C4-2B (cell line): ENCODE results near the gene PI4K2B.

Source experiments
- H3K27ac ChIP-seq: fragments of 450-650 bp; 2 replicates; pipeline ENCODE4 v1.5.1; 2017
- CTCF ChIP-seq: fragments of 450-650 bp; conservative IDR thresholded peaks from 2 replicates; pipeline ENCODE4 v1.5.1; 2017; ENCODE audit warnings: mild to moderate bottlenecking
- ZFX ChIP-seq: fragments of 450-650 bp; IDR thresholded peaks from 2 replicates; pipeline ENCODE4 v1.6.1; 2017

PI4K2B gene

GRCh38 chr4:25280210-25280609, 46.4 kb downstream of the PI4K2B start:
- H3K27ac ChIP-seq = no peak overlapping the region
- no peak for TF ChIP-seq CTCF
- no peak for TF ChIP-seq ZFX

- no peak overlapping the region for H3K27ac ChIP-seq
- TF ChIP-seq ZFX = no peak
- no peak for TF ChIP-seq CTCF
These were observed 50.1 kb downstream of the PI4K2B start for GRCh38 chr4:25283948-25284347.

GRCh38 chr4:25284466-25284865, 50.6 kb downstream of the PI4K2B start:
- H3K27ac ChIP-seq = no peak overlapping the region
- TF ChIP-seq CTCF (no peak), ZFX (no peak)

DNA sequence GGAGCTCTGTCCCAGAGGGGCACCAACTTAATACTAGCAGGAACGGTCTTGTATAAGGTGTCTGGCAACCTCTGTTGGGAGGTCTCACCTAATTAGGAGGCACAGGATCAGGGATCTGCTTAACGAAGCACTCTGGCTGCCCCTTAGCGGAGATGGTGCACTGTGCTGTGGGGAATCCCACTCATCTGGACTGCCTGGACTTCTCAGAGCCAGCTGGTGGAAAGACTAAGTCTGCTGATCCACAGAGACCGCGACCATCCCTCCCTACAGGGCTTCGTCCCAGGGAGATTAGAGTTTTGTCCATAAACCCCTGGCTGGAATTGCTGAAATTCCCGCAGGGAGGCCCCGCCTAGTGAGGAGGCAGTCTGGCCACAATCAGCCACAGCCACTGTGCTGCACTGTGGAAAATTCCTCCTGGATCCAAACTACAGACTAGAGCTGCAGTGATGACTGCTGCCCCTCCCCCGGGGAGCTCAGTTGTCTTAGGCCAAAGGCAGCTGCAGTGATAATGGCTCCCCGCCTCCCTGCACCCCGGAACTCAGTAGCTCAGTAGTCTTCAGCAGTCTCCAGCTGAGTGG, 56.7 kb downstream of the PI4K2B start:
- TF ChIP-seq ZFX (no peak), CTCF (no peak)
- H3K27ac ChIP-seq = no peak overlapping the region

- no peak overlapping the region for H3K27ac ChIP-seq
- TF ChIP-seq ZFX (no peak), CTCF (no peak)
These were observed 57.4 kb downstream of the PI4K2B start for GRCh38 chr4:25291158-25291733.

GRCh38 chr4:25297528-25298242, 63.9 kb downstream of the PI4K2B start:
- TF ChIP-seq ZFX (no peak), CTCF (no peak)
- H3K27ac ChIP-seq = no peak overlapping the region

DNA sequence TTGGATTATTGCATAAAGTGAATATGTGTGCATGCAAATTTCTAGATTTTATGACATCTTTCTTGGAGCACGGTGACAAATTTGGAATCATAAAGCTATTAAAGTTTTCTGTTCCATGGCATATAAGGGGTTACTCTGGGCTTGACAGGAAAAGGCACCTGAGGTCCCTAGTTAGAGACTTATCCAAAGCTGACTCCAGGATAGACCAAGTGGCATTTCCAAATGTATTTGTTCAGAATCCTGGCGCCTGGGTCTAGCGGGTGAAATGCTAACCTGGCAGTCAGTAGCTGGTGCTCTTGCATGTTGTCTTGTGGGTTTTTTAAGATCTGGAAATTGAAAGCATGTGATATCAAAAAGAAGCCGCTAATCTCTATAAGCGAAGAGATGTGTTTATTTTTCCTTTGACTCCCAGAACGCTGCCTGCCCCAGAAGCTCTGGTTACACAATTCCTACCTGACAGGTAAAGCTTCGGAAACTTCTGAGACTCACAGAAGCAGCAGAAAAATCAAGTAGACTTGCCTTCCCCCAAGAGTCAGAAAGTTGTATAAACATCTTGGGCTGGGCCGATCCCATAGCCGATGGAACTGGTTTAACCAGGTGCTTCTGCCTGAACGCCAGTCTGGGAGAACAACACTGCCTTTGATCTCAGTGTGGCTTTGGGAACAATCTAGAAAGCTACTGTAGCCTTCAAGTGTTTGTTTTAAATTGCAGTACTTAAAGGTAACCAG, 65.8 kb downstream of the PI4K2B start:
- H3K27ac ChIP-seq = peak overlapping the region; percentile 46; the same call in 1 of the 2 replicates
- TF ChIP-seq ZFX (no peak), CTCF (no peak; the same call in 1 of the 2 replicates)
